ENCODE data around the gene IGFN1.

IGFN1 gene

DNA sequence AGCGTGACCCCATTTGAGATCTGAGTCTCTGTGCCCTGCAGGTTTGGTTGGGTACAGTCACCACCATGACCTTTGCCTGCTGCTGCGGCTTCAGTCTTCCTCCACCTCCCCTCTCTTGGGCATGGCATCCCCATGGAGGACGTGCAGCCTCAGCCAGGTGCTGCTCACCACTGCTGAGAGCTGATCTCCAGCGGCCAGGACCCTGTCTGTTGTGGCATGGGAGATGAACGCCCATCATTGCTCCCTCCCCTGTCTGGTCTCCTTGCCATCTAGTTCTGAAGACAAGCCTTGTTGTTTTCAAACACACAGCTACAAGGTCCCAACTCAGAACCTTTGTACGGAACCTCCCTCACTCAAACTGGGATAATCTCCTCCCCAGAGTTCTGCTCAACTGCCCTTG lies 73.4 kb downstream of the IGFN1 start:
- Histone ChIP-seq H3K27me3 (ENCODE audit: insufficient read depth, low read length, poor library complexity) (peaks cover 11% of the 10 kb centered on the region), H3K4me3 (ENCODE audit: low read depth in 1 of 2, low read length in 2 of 2) (no peak overlapping the region), H2AFZ (ENCODE audit: low read depth, low read length) (no peak overlapping the region), H3K79me2 (ENCODE audit: insufficient read depth, low read length) (no peaks in the 10 kb centered on the region), H3K27ac (ENCODE audit: low read length) (no peak overlapping the region), H3K4me1 (ENCODE audit: insufficient read depth, low read length) (no peaks in the 10 kb centered on the region), H3K4me2 (ENCODE audit: insufficient read depth, low read length) (no peak overlapping the region), H3K9me3 (ENCODE audit: insufficient read depth, low read length, severe bottlenecking) (no peaks in the 10 kb centered on the region), H4K20me1 (ENCODE audit: insufficient read depth, low read length) (no peaks in the 10 kb centered on the region), H3K36me3 (ENCODE audit: insufficient read depth, low read length) (no peaks in the 10 kb centered on the region), H3K9ac (ENCODE audit: low read depth, low read length) (no peak overlapping the region)
- TF ChIP-seq, protein P1, sequence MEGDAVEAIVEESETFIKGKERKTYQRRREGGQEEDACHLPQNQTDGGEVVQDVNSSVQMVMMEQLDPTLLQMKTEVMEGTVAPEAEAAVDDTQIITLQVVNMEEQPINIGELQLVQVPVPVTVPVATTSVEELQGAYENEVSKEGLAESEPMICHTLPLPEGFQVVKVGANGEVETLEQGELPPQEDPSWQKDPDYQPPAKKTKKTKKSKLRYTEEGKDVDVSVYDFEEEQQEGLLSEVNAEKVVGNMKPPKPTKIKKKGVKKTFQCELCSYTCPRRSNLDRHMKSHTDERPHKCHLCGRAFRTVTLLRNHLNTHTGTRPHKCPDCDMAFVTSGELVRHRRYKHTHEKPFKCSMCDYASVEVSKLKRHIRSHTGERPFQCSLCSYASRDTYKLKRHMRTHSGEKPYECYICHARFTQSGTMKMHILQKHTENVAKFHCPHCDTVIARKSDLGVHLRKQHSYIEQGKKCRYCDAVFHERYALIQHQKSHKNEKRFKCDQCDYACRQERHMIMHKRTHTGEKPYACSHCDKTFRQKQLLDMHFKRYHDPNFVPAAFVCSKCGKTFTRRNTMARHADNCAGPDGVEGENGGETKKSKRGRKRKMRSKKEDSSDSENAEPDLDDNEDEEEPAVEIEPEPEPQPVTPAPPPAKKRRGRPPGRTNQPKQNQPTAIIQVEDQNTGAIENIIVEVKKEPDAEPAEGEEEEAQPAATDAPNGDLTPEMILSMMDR (IDR thresholded peaks at IDR 0.05; ENCODE audit: borderline replicate concordance, extremely low read depth, low read length, poor library complexity, severe bottlenecking) = no peak
- TF ChIP-seq EZH2 (IDR thresholded peaks at IDR 0.05; ENCODE audit: borderline replicate concordance, low read depth, low read length, severe bottlenecking) = no peak
- ATAC-seq (ENCODE audit: insufficient read depth, low read depth) (no peak), DNase-seq (no peak)

DNA sequence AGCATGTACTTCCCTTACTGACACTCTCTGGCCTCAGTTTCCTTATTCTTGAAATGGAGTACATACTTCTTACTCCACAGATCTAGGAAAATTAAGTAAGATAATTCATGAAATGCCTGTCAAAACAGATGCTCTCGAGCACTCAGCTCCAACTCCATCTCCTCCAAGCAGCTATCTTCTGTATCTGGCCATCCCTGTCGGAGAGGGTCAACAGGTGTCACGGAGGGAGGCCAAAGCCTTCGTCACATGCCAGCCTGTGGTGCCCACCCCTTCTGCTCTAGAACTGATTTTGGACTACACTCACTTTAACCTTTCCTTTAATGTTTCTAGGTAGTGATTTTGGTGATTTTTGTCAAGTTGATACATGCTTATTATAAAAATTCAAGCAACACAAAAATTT lies 73.9 kb downstream of the IGFN1 start:
- H3K27ac ChIP-seq (ENCODE audit: low read length) = no peak overlapping the region
- no peaks in the 10 kb centered on the region for H3K9me3 ChIP-seq (ENCODE audit: insufficient read depth, low read length, severe bottlenecking)
- ATAC-seq (ENCODE audit: insufficient read depth, low read depth) (no peak), DNase-seq (no peak)
- H3K27me3 ChIP-seq (ENCODE audit: insufficient read depth, low read length, poor library complexity) = peaks cover 11% of the 10 kb centered on the region
- no peak overlapping the region for H3K4me2 ChIP-seq (ENCODE audit: insufficient read depth, low read length)
- no peaks in the 10 kb centered on the region for H4K20me1 ChIP-seq (ENCODE audit: insufficient read depth, low read length)
- H3K4me3 ChIP-seq (ENCODE audit: low read depth in 1 of 2, low read length in 2 of 2) = no peak overlapping the region
- H3K36me3 ChIP-seq (ENCODE audit: insufficient read depth, low read length) = no peaks in the 10 kb centered on the region
- no peaks in the 10 kb centered on the region for H3K4me1 ChIP-seq (ENCODE audit: insufficient read depth, low read length)
- TF ChIP-seq, protein P1 (IDR thresholded peaks at IDR 0.05; ENCODE audit: borderline replicate concordance, extremely low read depth, low read length, poor library complexity, severe bottlenecking) = no peak
- H3K79me2 ChIP-seq (ENCODE audit: insufficient read depth, low read length) = no peaks in the 10 kb centered on the region
- H2AFZ ChIP-seq (ENCODE audit: low read depth, low read length) = no peak overlapping the region
- H3K9ac ChIP-seq (ENCODE audit: low read depth, low read length) = no peak overlapping the region

GRCh38 chr1:201265756-201266155 lies 75.1 kb downstream of the IGFN1 start:
- no peak for ATAC-seq (ENCODE audit: insufficient read depth, low read depth)
- H3K4me1 ChIP-seq (ENCODE audit: insufficient read depth, low read length) = no peaks in the 10 kb centered on the region

More at GRCh38 chr1:201265756-201266155, 75.1 kb downstream of the IGFN1 start:
- H3K9ac ChIP-seq (ENCODE audit: low read depth, low read length) = no peak overlapping the region
- no peaks in the 10 kb centered on the region for H3K9me3 ChIP-seq (ENCODE audit: insufficient read depth, low read length, severe bottlenecking)
- no peak overlapping the region for H3K4me2 ChIP-seq (ENCODE audit: insufficient read depth, low read length)
- peaks cover 11% of the 10 kb centered on the region for H3K27me3 ChIP-seq (ENCODE audit: insufficient read depth, low read length, poor library complexity)
- TF ChIP-seq, protein P1 (IDR thresholded peaks at IDR 0.05; ENCODE audit: borderline replicate concordance, extremely low read depth, low read length, poor library complexity, severe bottlenecking) = no peak
- TF ChIP-seq EZH2 (IDR thresholded peaks at IDR 0.05; ENCODE audit: borderline replicate concordance, low read depth, low read length, severe bottlenecking) = no peak
- H3K27ac ChIP-seq (ENCODE audit: low read length) = no peak overlapping the region
- no peak overlapping the region for H3K4me3 ChIP-seq (ENCODE audit: low read depth in 1 of 2, low read length in 2 of 2)
- H4K20me1 ChIP-seq (ENCODE audit: insufficient read depth, low read length) = no peaks in the 10 kb centered on the region
- no peaks in the 10 kb centered on the region for H3K79me2 ChIP-seq (ENCODE audit: insufficient read depth, low read length)
- DNase-seq = no peak
- H2AFZ ChIP-seq (ENCODE audit: low read depth, low read length) = no peak overlapping the region
- no peaks in the 10 kb centered on the region for H3K36me3 ChIP-seq (ENCODE audit: insufficient read depth, low read length)
